ENCODE measurements around the gene SV2B.

- no peak for TF ChIP-seq CTCF (IDR thresholded peaks at IDR 0.05)
- no peak for TF ChIP-seq ATF3 (CRISPR knock-in tag; conservative IDR thresholded peaks at IDR 0.05)
- TF ChIP-seq, protein P1, sequence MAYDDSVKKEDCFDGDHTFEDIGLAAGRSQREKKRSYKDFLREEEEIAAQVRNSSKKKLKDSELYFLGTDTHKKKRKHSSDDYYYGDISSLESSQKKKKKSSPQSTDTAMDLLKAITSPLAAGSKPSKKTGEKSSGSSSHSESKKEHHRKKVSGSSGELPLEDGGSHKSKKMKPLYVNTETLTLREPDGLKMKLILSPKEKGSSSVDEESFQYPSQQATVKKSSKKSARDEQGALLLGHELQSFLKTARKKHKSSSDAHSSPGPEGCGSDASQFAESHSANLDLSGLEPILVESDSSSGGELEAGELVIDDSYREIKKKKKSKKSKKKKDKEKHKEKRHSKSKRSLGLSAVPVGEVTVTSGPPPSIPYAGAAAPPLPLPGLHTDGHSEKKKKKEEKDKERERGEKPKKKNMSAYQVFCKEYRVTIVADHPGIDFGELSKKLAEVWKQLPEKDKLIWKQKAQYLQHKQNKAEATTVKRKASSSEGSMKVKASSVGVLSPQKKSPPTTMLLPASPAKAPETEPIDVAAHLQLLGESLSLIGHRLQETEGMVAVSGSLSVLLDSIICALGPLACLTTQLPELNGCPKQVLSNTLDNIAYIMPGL (CRISPR knock-in tag; IDR thresholded peaks at IDR 0.05), result no peak
- no peak for TF ChIP-seq ELF4 (CRISPR knock-in tag; IDR thresholded peaks at IDR 0.05; ENCODE audit: low read depth)
Observed at GRCh38 chr15:91136386-91136923, 36.4 kb downstream of the SV2B start.

All from WTC11 (cell line).